ENCODE results near the gene IL10RA. TPM values are rescaled to one million over a fixed set of nuclear protein-coding genes. Genes with fewer than 3 reads are reported as not detected.

The IL10RA gene
- total and polyA plus RNA-seq, 2 experiments from 2014 or later, result 0.10 TPM; not detected in 1

DNA sequence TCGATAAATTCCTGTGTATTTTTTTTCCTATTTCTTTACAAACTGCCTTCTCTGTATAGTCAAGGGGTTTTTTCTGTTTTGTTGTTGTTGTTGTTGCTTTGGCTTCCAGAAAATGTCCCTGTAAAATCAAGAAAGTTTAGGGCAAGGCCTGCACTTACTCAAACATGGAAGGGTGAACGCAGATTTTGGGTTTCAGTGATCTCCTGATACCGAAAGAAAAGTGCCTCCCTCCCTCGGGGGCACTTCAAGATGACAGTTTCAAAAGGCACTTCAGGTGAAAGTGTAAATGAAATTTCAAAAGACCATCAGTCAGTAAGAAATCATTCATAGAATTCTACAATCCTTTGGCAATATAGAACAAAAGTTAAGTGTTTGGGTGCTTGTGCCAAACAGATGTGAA, 47.2 kb downstream of the IL10RA start:
- Mint-ChIP-seq H3K27me3 (ENCODE audit: insufficient read depth, low read depth, poor library complexity) (peaks cover 4% of the 10 kb centered on the region), H3K4me3 (no peak overlapping the region), H3K27ac (no peak overlapping the region), H3K9me3 (no peaks in the 10 kb centered on the region; the same call in 2 of the 3 replicates), H3K4me1 (no peaks in the 10 kb centered on the region), H3K36me3 (ENCODE audit: low read depth) (no peaks in the 10 kb centered on the region)
- H2AFZ ChIP-seq, result no peak overlapping the region
- no peaks in the 10 kb centered on the region for H3F3A ChIP-seq (replicated peaks; ENCODE audit: low read depth)
- H3K36me3 ChIP-seq (ENCODE audit: insufficient read depth), result no peaks in the 10 kb centered on the region
- TF ChIP-seq EZH2 (IDR thresholded peaks at IDR 0.05; ENCODE audit: low read depth, unreplicated experiment) (no peak), JUNB (IDR thresholded peaks at IDR 0.05; ENCODE audit: unreplicated experiment) (no peak), NANOG (IDR thresholded peaks at IDR 0.05; ENCODE audit: borderline replicate concordance) (no peak), ZNF114 (CRISPR knock-in tag; IDR thresholded peaks at IDR 0.05) (no peak), POLR2AphosphoS5 (IDR thresholded peaks at IDR 0.05; ENCODE audit: low read depth) (no peak), ZNF331 (CRISPR knock-in tag; IDR thresholded peaks at IDR 0.05; ENCODE audit: low read depth) (no peak), STAT1 (IDR thresholded peaks at IDR 0.05; ENCODE audit: unreplicated experiment) (no peak)
- TF ChIP-seq, protein P1, sequence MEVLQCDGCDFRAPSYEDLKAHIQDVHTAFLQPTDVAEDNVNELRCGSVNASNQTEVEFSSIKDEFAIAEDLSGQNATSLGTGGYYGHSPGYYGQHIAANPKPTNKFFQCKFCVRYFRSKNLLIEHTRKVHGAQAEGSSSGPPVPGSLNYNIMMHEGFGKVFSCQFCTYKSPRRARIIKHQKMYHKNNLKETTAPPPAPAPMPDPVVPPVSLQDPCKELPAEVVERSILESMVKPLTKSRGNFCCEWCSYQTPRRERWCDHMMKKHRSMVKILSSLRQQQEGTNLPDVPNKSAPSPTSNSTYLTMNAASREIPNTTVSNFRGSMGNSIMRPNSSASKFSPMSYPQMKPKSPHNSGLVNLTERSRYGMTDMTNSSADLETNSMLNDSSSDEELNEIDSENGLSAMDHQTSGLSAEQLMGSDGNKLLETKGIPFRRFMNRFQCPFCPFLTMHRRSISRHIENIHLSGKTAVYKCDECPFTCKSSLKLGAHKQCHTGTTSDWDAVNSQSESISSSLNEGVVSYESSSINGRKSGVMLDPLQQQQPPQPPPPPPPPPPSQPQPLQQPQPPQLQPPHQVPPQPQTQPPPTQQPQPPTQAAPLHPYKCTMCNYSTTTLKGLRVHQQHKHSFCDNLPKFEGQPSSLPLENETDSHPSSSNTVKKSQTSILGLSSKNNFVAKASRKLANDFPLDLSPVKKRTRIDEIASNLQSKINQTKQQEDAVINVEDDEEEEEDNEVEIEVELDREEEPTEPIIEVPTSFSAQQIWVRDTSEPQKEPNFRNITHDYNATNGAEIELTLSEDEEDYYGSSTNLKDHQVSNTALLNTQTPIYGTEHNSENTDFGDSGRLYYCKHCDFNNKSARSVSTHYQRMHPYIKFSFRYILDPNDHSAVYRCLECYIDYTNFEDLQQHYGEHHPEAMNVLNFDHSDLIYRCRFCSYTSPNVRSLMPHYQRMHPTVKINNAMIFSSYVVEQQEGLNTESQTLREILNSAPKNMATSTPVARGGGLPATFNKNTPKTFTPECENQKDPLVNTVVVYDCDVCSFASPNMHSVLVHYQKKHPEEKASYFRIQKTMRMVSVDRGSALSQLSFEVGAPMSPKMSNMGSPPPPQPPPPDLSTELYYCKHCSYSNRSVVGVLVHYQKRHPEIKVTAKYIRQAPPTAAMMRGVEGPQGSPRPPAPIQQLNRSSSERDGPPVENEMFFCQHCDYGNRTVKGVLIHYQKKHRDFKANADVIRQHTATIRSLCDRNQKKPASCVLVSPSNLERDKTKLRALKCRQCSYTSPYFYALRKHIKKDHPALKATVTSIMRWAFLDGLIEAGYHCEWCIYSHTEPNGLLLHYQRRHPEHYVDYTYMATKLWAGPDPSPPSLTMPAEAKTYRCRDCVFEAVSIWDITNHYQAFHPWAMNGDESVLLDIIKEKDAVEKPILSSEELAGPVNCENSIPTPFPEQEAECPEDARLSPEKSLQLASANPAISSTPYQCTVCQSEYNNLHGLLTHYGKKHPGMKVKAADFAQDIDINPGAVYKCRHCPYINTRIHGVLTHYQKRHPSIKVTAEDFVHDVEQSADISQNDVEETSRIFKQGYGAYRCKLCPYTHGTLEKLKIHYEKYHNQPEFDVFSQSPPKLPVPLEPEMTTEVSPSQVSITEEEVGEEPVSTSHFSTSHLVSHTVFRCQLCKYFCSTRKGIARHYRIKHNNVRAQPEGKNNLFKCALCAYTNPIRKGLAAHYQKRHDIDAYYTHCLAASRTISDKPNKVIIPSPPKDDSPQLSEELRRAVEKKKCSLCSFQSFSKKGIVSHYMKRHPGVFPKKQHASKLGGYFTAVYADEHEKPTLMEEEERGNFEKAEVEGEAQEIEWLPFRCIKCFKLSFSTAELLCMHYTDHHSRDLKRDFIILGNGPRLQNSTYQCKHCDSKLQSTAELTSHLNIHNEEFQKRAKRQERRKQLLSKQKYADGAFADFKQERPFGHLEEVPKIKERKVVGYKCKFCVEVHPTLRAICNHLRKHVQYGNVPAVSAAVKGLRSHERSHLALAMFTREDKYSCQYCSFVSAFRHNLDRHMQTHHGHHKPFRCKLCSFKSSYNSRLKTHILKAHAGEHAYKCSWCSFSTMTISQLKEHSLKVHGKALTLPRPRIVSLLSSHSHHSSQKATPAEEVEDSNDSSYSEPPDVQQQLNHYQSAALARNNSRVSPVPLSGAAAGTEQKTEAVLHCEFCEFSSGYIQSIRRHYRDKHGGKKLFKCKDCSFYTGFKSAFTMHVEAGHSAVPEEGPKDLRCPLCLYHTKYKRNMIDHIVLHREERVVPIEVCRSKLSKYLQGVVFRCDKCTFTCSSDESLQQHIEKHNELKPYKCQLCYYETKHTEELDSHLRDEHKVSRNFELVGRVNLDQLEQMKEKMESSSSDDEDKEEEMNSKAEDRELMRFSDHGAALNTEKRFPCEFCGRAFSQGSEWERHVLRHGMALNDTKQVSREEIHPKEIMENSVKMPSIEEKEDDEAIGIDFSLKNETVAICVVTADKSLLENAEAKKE (CRISPR knock-in tag; IDR thresholded peaks at IDR 0.05), result no peak
- TF ChIP-seq, protein P2, sequence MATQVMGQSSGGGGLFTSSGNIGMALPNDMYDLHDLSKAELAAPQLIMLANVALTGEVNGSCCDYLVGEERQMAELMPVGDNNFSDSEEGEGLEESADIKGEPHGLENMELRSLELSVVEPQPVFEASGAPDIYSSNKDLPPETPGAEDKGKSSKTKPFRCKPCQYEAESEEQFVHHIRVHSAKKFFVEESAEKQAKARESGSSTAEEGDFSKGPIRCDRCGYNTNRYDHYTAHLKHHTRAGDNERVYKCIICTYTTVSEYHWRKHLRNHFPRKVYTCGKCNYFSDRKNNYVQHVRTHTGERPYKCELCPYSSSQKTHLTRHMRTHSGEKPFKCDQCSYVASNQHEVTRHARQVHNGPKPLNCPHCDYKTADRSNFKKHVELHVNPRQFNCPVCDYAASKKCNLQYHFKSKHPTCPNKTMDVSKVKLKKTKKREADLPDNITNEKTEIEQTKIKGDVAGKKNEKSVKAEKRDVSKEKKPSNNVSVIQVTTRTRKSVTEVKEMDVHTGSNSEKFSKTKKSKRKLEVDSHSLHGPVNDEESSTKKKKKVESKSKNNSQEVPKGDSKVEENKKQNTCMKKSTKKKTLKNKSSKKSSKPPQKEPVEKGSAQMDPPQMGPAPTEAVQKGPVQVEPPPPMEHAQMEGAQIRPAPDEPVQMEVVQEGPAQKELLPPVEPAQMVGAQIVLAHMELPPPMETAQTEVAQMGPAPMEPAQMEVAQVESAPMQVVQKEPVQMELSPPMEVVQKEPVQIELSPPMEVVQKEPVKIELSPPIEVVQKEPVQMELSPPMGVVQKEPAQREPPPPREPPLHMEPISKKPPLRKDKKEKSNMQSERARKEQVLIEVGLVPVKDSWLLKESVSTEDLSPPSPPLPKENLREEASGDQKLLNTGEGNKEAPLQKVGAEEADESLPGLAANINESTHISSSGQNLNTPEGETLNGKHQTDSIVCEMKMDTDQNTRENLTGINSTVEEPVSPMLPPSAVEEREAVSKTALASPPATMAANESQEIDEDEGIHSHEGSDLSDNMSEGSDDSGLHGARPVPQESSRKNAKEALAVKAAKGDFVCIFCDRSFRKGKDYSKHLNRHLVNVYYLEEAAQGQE (IDR thresholded peaks at IDR 0.05; ENCODE audit: unreplicated experiment), result no peak
- TF ChIP-seq, protein P3, sequence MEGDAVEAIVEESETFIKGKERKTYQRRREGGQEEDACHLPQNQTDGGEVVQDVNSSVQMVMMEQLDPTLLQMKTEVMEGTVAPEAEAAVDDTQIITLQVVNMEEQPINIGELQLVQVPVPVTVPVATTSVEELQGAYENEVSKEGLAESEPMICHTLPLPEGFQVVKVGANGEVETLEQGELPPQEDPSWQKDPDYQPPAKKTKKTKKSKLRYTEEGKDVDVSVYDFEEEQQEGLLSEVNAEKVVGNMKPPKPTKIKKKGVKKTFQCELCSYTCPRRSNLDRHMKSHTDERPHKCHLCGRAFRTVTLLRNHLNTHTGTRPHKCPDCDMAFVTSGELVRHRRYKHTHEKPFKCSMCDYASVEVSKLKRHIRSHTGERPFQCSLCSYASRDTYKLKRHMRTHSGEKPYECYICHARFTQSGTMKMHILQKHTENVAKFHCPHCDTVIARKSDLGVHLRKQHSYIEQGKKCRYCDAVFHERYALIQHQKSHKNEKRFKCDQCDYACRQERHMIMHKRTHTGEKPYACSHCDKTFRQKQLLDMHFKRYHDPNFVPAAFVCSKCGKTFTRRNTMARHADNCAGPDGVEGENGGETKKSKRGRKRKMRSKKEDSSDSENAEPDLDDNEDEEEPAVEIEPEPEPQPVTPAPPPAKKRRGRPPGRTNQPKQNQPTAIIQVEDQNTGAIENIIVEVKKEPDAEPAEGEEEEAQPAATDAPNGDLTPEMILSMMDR (conservative IDR thresholded peaks at IDR 0.05; ENCODE audit: low read depth in 2 of 2), result no peak
- no peaks in the 10 kb centered on the region for H4K20me1 ChIP-seq (replicated peaks; ENCODE audit: insufficient read depth)
- DNase-seq (ENCODE audit: low spot score), result no peak
- H3K27me3 ChIP-seq (ENCODE audit: insufficient read depth), result no peaks in the 10 kb centered on the region
- no peaks in the 10 kb centered on the region for H3K9me2 ChIP-seq (ENCODE audit: insufficient read depth)
- no peaks in the 10 kb centered on the region for H3K79me2 ChIP-seq (replicated peaks; ENCODE audit: insufficient read depth)
- H3K4me1 ChIP-seq (ENCODE audit: insufficient read depth), result no peaks in the 10 kb centered on the region
- no peak overlapping the region for H3K4me3 ChIP-seq
- no peak for ATAC-seq
- no peak overlapping the region for H3K27ac ChIP-seq (ENCODE audit: low read depth)
- no peak overlapping the region for H3K4me2 ChIP-seq
